HTERT RPE-1 (cell line): ENCODE measurements around the gene MX2.
"Not testable (repeated sequence)": the region's sequence is repeated elsewhere in the genome, so short reads cannot be mapped to it uniquely, and the experiment has no call there.

ENCODE experiments used
- in situ Hi-C: fragments of 300-500 bp; cut with MboI; formaldehyde crosslinking; loops from 4 replicates; pipeline ENCODE4 v1.14.3; 2020; ENCODE audit warnings: low sequenced_read_pairs

The MX2 gene, protein sequence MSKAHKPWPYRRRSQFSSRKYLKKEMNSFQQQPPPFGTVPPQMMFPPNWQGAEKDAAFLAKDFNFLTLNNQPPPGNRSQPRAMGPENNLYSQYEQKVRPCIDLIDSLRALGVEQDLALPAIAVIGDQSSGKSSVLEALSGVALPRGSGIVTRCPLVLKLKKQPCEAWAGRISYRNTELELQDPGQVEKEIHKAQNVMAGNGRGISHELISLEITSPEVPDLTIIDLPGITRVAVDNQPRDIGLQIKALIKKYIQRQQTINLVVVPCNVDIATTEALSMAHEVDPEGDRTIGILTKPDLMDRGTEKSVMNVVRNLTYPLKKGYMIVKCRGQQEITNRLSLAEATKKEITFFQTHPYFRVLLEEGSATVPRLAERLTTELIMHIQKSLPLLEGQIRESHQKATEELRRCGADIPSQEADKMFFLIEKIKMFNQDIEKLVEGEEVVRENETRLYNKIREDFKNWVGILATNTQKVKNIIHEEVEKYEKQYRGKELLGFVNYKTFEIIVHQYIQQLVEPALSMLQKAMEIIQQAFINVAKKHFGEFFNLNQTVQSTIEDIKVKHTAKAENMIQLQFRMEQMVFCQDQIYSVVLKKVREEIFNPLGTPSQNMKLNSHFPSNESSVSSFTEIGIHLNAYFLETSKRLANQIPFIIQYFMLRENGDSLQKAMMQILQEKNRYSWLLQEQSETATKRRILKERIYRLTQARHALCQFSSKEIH

DNA sequence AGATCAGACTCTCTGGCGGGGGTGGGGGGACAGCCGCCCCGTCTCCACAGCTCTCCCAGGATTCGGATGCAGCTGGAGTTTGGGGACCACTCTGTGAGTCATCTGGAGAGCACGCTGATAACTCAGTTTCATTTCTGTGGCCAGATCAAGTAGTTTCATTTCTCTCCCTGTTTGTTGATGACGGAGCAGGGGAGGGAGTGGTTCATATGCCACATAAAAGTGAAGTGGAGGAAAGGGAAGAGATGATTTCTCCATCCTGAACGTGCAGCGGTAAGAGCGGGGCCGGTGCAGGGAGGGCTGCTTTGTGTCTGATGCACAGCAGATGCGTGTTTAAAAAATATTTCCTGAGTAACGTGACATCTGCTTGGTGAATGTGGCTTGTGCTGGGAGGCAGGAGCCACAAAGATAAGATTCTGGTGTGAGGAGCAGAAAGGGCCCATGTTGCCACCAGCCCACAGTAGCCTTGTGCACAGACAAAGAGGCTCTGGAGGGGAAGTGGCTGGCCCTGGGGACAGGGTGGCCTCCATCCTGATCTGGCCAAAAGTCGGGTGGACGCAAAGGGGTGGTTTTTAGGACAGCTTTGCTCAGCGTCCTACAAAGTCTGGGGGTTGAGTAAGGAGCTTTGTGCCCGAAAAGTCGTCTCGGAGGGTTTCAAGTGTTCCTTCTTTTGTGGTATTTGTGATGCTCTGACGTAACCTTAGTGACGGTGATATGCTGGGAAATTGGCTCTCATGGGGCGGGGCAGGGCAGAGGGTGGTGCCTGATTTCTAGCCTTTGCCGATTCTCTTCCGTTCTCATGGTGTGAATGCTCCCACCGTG, at the start of gene MX2:
Gene MX2 (plus strand): TSS at position 242 of the 819 bp plus-strand sequence. CDS start 14,880 bp downstream, outside the sequence.
- in situ Hi-C loops, result no loop called here

DNA sequence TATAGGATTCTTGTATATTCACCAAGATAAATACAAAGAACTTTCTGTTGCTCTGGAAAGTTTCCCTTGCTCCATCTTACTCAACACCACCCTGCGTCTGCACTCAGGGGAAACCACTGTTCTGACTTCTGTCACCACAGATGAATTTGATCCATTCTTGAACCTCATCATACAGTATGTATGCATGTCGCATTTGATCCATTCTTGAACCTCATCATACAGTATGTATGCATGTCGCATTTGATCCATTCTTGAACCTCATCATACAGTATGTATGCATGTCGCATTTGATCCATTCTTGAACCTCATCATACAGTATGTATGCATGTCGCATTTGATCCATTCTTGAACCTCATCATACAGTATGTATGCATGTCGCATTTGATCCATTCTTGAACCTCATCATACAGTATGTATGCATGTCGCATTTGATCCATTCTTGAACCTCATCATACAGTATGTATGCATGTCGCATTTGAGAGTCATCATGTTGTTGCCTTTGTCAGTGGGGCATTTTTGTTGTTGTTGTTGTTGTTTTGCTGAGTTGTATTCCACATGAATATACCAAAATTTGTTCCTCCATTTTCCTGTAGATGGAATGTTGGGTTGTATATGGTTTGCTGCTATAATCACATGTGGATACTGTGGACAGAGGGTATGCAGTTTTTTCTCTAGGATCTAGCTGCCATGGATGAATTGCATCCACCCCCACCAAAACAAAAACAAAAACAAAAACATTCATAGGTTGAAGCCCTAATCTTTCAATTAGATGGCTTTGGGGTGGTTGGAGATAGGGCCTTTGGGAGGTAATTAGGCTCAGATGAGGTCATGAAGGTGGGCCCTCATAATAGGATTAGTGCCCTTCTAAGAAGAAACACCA, 48.3 kb upstream of the MX2 start:
- in situ Hi-C loops, result not testable (repeated sequence)

DNA sequence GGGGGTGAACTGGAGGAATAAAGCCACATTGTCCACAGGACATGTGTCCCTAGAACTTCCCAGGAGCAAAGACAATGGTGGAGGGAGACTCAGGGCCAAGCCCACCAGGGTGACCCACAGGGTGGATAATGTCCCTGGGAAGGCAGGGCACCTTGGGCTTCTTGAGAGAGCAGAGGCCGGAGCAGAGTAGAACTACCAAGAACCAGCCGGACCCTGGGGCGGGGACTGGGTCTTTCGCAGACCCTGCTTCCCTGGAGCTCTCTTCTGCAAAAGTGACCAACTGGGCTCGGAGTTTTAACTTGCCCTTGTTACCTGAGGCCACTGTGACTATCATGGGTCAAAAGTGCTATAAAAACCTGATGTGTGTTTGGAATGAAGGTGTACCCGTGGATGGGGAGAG, 46.1 kb upstream of the MX2 start:
- in situ Hi-C loops, result no loop called here

DNA sequence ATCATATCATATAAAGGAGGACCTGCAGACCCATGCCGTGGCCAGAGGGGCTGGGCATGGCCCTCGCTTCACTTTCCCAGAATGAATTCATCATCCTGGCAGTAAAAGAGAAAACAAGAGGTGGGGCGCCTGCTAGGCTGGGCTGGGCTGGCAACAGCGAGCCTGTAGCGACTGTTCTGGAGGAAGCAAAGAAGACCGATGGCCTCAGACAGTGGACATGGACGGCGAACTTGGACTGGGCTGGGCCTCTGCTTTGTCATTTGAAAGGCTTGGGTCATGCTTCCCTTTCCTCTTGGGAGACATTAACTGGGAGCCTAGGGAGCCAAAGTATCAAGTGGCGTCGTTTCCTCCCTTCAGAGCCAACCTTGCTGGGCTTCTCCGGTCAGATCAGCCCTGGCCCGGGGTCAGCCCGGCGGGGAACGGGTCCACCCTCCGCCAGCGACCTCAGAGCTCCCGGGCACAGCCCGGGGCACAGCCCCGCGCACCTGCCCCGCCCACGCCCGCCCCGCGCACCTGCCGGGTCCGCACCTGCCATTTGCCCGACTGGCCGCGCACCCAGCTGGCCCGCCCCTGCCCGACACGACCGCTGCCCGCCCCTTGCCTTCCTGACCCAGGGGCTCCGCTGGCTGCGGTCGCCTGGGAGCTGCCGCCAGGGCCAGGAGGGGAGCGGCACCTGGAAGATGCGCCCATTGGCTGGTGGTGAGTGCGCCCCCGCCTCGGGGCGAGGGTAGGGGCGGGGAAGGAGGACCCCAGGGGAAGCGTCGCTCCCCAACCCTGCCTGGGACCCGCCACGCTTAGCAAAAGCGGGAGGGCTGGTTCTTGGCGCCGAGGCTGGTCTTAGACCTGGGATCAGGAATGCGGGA, 45.4 kb upstream of the MX2 start, which contains the start of gene FAM3B:
Gene FAM3B (plus strand): TSS at position 602 of the 863 bp plus-strand sequence. CDS start 79 bp downstream, at position 681.
- in situ Hi-C loops, result no loop called here

DNA sequence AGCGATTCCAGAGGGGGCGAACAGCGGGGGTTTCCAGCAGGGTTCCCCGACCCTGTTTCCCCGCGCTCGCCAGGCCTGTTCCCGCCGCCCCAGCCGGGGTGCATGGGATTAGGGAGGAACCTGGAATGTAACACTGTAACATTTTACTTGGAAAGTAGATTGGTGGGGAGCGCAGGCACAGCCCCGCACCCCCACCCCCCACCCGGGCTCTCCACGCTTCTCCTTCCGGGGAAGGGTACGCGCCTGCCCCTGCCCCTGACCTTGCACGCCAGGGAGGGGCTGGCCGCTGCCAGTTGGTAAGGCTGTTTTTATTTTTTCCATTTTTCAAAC, 44.8 kb upstream of the MX2 start:
- in situ Hi-C loops, result no loop called here

DNA sequence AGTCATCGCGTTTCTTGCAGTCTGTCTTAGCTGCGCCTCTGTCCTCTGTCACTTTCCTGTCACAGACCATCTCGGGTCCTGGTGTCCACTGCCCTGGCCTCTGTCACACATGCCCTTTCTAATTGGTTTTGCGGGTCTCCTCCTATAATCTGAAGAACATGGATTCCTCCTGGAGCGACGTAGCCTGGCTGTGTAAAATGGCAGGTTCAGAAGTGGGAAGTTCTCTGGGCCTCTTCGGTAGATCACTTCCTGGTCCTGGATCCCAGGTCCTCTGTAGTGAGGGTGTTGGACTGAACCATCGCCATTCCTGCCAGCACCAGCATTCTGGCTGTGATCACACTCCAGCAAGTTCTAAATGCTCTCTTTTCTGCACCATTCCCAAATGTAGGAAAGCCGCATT, 44.4 kb upstream of the MX2 start:
- in situ Hi-C loops, result no loop called here

DNA sequence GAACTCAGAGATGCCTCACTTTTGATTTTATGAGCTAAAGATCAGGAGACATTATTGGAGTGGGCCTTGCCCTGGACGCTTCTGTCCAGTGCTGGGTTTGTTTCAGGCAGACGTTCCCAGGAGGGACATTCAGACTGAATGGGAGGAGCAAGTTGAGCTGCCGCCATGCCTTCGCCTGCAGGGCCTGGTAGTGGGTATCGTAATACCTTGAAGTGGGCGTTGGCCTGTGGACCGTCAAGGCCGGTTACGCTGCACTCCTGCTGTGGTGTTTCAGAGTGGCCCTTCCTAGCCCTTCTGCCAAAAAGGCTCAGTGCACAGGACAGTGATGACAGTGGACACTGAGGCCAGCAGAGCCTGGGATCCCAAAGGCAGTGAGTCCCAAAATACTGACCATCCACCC, 43.6 kb upstream of the MX2 start:
- in situ Hi-C loops, result no loop called here

DNA sequence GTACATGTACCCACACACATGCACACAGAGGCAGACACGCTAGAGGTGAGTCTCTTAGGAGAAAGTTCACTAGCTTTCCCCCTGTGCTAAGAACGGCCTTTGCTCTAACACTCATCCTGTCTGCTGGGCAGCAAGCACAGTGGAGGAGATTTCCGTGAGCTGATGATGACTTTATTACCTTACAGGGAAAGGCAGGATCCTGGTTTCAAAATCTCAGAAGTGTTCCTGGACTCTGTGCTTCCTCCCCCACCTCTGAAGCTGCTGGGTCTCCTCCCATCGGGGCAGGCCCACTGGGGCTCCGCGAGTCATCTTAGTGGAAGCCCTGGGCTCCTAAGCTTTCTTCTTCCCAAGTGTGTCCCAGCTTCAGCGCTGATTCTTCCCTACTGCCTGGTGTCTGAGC, 42.6 kb upstream of the MX2 start:
- in situ Hi-C loops, result no loop called here

DNA sequence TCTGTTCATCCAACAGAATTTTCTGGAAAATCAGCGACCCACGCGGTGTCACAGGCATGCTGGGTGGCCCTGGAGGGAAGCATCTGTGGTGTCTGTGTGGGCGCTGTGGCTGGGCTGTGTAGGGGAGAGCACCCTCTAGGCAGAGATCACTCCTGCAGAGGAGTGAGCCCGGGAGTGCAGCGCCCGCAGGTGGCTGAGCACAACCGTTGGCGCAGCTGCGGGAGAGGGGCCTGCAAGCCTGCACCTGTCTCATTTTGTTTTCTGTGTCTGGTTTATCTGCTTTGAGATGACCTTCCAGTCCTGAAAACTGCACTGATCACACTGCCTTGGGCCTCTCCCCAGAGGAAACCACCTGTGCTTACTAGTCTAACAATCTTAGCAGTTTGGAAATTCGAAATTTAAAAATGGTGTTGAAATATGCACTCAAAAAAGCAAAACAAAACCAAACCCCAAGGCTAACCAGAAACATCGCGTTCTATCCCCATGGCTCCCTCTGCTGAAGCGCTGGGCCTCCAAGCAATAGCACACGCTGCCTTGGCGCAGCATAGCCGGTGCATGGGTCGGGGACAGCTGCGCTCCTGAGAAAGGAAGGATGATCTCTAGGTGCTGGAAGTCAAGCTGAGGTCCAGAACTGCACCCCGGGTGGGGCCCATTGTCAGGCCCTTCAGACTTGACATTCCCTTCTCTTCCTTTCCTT, 40.5 kb upstream of the MX2 start:
- in situ Hi-C loops, result no loop called here

DNA sequence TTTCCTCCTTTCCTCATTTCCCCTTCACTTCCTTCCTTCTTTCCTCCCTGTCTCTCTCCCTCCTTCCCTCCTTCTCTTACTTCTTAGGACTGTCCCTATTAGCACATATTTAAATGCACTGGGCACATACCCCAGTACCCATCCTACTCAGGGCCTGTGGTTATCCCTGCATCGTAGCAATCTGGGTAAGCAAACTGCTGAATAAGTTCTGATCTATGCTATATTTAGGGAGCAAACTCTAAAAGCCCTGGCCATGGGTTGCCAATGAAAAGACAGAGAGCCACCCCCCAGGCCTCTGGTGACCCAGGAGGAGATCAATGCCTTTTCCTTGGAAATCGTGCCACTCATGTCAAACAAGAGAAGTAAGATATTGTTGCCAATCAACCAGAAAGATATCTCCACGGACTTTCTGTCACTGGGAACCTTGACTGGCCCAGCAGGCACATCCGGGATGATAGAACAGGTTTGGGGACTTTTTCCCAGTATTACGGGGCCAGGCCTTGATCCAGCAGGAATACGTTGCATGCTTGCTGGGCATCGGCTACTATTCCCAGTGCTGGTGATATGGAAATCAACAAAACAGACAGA, 39.8 kb upstream of the MX2 start:
- in situ Hi-C loops, result no loop called here

DNA sequence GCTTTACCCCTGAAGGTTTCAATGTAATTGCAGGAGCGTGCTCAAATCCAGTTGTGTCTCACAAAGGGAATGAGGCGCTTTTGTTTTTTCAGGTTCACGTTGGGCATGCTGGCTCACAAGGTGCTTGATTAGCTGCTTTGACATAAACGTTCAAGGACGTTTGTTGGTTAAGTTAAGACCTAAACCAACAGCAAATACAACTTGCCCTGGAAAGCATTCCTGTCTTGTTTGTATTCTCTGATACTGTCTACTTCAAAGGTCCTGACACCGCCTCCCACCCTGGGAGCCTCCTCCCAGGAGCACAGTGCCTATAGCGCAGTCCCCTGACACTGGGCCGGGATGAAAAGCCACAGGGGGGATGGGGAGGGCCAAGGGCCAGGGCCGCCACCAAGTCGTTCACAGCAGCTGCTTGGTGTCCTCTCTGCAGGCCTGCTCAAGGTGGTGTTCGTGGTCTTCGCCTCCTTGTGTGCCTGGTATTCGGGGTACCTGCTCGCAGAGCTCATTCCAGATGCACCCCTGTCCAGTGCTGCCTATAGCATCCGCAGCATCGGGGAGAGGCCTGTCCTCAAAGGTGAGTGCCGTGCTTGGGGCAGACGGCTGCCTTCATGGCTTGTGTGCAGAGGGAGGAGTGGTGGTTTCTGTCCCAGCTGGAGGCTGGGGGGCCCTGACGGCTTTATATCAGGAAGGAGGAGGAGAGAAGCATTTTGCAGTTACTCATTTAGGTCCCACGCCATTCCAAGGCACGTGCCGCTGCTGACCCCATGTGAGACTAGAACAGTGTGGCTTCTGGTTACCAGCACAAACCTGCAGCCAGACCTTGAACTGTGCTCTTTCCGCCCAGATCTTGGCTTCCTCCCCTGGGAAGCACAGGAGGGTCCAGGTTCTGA, 39.1 kb upstream of the MX2 start:
- in situ Hi-C loops, result no loop called here

DNA sequence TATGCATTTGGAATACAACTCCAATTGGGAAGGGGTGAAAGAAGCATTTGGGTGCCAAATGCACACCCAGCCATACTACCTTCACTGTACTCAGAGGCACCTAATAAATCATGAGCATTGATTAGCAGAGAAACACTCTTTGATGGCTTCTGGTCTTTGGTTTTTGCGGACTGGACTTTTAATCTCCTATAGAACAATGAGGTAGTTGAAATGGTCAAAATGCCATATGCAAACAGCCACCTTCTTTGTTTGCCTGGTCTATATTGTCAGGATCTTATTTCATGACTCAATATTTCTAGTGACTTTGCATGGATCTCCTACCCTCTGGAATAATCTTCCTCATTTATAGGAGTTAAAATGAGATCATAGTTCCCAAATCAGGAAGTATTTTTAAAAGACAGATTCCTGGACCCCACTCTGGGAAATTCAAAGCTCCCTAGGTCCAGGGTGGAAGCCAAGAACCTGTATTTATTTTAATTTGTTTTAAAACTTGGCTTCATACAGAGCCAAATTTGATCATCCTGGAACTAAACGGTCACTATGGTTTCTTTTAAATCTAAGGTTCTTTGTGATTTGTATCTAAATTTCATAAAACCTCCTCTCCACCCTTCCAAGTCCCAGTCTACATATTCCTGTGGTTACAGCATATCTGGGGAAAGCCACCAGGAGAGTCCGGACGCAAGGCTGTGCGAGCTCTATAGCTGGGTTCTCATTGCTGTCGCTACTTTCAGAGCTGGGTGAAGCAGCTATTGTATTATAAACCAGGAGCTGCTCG, 36.5 kb upstream of the MX2 start:
- in situ Hi-C loops, result no loop called here

DNA sequence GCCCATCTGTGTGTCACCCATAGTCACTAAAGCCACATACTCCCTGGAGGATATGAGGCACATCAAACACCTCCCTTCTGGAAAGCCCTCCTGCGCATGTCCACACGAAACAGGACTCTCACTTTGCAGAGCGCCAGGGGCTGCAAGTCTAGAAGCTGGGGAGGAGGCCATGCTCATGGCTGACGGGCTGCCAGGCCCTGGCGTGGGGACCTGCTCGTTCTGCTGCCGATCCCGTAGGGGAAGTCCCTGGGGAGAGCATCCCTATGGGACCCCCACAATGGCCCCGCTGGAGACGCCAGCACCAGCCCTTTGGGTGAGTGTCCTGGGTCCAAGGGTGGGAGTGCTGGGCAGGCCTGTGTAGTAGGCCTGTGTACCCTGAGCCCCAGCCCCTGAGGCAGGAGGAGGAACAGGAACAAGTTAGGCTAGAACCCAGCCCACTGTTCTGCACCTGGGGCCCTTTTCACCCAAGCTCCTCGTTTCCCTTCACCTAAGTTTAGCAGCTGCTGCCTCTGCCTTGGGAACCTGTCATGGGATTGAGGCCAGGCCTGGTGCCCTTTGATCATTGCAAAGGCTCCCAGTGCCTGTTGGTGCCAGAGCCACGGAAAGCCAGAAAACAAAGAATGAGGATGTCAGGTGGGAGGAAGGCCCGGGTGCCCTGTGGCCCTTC, 35.3 kb upstream of the MX2 start:
- in situ Hi-C loops, result no loop called here

DNA sequence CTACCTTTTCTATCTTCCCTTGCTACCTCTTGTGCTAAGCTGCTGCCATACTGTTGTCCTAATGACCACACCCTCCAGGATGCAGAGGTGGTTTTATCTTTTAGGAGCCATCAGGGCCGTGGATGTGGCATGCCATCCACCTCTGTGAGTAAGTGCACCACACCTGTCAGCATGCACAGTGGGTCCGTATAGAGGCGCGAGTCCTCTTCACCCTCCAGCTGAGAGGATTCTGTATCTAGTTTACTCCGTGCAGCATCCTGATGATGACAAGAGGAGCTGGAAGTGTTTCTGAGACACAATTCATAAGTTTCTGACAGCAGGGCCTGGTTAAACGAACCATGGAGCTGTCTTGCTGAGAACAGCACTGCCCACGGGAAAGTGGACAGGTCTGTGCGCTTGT, 34.1 kb upstream of the MX2 start:
- in situ Hi-C loops, result no loop called here

DNA sequence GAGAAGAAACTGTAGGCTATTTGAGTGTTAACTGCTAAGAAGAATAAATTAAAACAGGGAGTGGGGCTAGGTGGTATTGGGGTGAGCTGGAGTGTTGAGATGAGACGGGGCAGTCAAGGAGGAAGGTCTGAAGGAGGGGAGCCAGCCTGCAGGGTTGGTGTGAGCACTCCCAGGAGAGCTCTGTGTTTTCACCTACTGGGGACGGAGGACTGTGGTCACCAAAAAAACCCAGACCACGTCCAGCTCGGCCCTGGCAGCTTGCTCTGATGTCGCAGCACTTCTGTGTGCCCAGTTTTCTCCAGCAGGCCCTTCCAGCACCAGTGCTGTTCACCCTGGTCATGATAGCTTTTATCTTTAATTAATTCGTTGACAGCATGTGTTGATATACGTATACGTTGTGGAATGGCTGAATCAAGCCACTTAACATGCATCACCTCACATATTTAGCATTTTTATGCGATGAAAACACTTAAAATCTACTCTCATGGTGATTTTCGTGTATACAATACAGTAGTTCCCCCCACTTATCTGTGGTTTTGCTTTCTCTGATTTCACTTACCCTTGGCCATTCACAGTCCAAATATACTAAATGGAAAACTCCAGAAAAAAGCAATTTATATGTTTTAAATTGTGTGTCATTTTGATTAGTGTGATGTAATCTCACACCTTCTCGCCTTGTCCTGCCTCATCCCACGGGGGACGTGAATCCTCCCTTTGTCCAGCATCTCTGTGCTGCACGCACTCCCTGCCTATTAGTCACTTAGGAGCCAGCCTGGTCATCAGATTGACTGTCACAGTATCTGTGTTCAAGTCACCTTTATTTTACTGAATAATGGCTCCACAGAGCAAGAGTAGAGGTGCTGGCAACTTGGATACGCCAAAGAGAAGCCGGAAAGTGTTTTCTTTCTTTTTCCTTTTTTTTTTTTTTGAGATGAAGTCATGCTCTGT, 32.9 kb upstream of the MX2 start:
- in situ Hi-C loops, result no loop called here
